ENCODE data around the gene CLTC.

GRCh38 chr17:59695945-59696681 is 76.4 kb downstream of the CLTC start:
- TF ChIP-seq CTCF (IDR thresholded peaks at IDR 0.05 in 2 of 3, conservative IDR thresholded peaks at IDR 0.05 in 1 of 3; ENCODE audit: control insufficient read depth in 2 of 3, extremely low read depth in 1 of 3, insufficient read depth in 1 of 3, low read depth in 3 of 3, low read length in 3 of 3): no peak
- no peak for TF ChIP-seq ATF3 (IDR thresholded peaks at IDR 0.05; ENCODE audit: borderline replicate concordance, extremely low read depth, low read depth, low read length)
- no peak for TF ChIP-seq POLR2A (IDR thresholded peaks at IDR 0.05; ENCODE audit: low read depth, low read length)
- TF ChIP-seq POLR2AphosphoS2 (IDR thresholded peaks at IDR 0.05; ENCODE audit: low read depth, low read length): no peak
- no peak for TF ChIP-seq CHD2 (IDR thresholded peaks at IDR 0.05; ENCODE audit: borderline replicate concordance, low read depth, low read length)
- TF ChIP-seq EGR1 (IDR thresholded peaks at IDR 0.05; ENCODE audit: borderline replicate concordance in 1 of 2, low read depth in 2 of 2, low read length in 2 of 2): no peak
- no peak for TF ChIP-seq REST (IDR thresholded peaks at IDR 0.05; ENCODE audit: low read depth, low read length)
- no peak for TF ChIP-seq EZH2 (IDR thresholded peaks at IDR 0.05; ENCODE audit: borderline replicate concordance, control insufficient read depth, low read depth, low read length)
- TF ChIP-seq EP300 (IDR thresholded peaks at IDR 0.05; ENCODE audit: borderline replicate concordance in 1 of 2, control insufficient read depth in 1 of 2, low read depth in 2 of 2, low read length in 2 of 2): no peak
- TF ChIP-seq HCFC1 (IDR thresholded peaks at IDR 0.05; ENCODE audit: low read length): no peak
- no peak for TF ChIP-seq NKRF (conservative IDR thresholded peaks at IDR 0.05)
